NCI-H510A (cell line): ENCODE results near the gene USP6NL.
A peak's percentile ranks its signal among the peaks of the same experiment; 100 is the strongest.

Source experiments
- DNase-seq: peaks from one replicate; lab custom pipeline; 2025; lab: John Stamatoyannopoulos, UW

Gene USP6NL

GRCh38 chr10:11593612-11594011 is 17.8 kb downstream of the USP6NL start:
- no peak for DNase-seq

- no peak for DNase-seq
Measured at GRCh38 chr10:11589738-11590137, 21.7 kb downstream of the USP6NL start.

GRCh38 chr10:11588873-11589574 is 22.4 kb downstream of the USP6NL start:
- no peak for DNase-seq

- DNase-seq = peak; percentile 15
Measured at GRCh38 chr10:11587722-11588259, 23.7 kb downstream of the USP6NL start.

GRCh38 chr10:11586170-11586569 is 25.3 kb downstream of the USP6NL start:
- DNase-seq = no peak

GRCh38 chr10:11581213-11581612 is 30.2 kb downstream of the USP6NL start:
- DNase-seq = no peak

- DNase-seq = no peak
Measured at GRCh38 chr10:11579885-11580284, 31.6 kb downstream of the USP6NL start.

- DNase-seq = no peak
Measured at GRCh38 chr10:11578802-11579255, 32.6 kb downstream of the USP6NL start.

GRCh38 chr10:11576092-11576809 is 35.2 kb downstream of the USP6NL start:
- no peak for DNase-seq

GRCh38 chr10:11573497-11573896 is 38.0 kb downstream of the USP6NL start:
- DNase-seq = no peak

- DNase-seq = no peak
Measured at GRCh38 chr10:11570751-11571150, 40.7 kb downstream of the USP6NL start.

- DNase-seq = no peak
Measured at GRCh38 chr10:11569471-11569870, 42.0 kb downstream of the USP6NL start.

GRCh38 chr10:11568578-11568977 is 42.9 kb downstream of the USP6NL start:
- no peak for DNase-seq

- DNase-seq = no peak
Measured at GRCh38 chr10:11564741-11565140, 46.7 kb downstream of the USP6NL start.

- no peak for DNase-seq
Measured at GRCh38 chr10:11563936-11564335, 47.5 kb downstream of the USP6NL start.

GRCh38 chr10:11562888-11563287 is 48.6 kb downstream of the USP6NL start:
- DNase-seq = no peak

- DNase-seq = no peak
Measured at GRCh38 chr10:11560076-11560709, 51.3 kb downstream of the USP6NL start.

- no peak for DNase-seq
Measured at GRCh38 chr10:11557967-11558366, 53.5 kb downstream of the USP6NL start.

- no peak for DNase-seq
Measured at GRCh38 chr10:11557513-11557912, 53.9 kb downstream of the USP6NL start.

- DNase-seq = no peak
Measured at GRCh38 chr10:11555556-11555955, 55.9 kb downstream of the USP6NL start.

GRCh38 chr10:11553773-11554381 is 57.6 kb downstream of the USP6NL start:
- DNase-seq = no peak

- no peak for DNase-seq
Measured at GRCh38 chr10:11551916-11552602, 59.4 kb downstream of the USP6NL start.
